Esophagus squamous epithelium (tissue), 4 donors: ENCODE measurements around the gene JPT2.

Source experiments
- CTCF ChIP-seq, 6 experiments: fragments of 450-650 bp in 4 of 6; fragments of 200-600 bp in 2 of 6; sonication (generic) in 2 of 6; IDR thresholded peaks; one replicate each; pipeline ENCODE4 v1.5.1; 2016 to 2019; ENCODE audit warnings: antibody characterized with exemption in 6 of 6, mild to moderate bottlenecking in 4 of 6, moderate library complexity in 4 of 6
- POLR2A ChIP-seq, 4 donors: fragments of 450-650 bp; IDR thresholded peaks; one replicate each; pipeline ENCODE4 v1.6.1; 2017; ENCODE audit warnings: antibody characterized with exemption in 4 of 4, mild to moderate bottlenecking in 4 of 4, moderate library complexity in 3 of 4

- TF ChIP-seq POLR2A (IDR thresholded peaks at IDR 0.05) (no peak), CTCF (IDR thresholded peaks at IDR 0.05) (no peak)
These were observed 68.0 kb downstream of the JPT2 start for GRCh38 chr16:1745900-1746692.
